ENCODE data around the gene LTO1.

LTO1 gene

DNA sequence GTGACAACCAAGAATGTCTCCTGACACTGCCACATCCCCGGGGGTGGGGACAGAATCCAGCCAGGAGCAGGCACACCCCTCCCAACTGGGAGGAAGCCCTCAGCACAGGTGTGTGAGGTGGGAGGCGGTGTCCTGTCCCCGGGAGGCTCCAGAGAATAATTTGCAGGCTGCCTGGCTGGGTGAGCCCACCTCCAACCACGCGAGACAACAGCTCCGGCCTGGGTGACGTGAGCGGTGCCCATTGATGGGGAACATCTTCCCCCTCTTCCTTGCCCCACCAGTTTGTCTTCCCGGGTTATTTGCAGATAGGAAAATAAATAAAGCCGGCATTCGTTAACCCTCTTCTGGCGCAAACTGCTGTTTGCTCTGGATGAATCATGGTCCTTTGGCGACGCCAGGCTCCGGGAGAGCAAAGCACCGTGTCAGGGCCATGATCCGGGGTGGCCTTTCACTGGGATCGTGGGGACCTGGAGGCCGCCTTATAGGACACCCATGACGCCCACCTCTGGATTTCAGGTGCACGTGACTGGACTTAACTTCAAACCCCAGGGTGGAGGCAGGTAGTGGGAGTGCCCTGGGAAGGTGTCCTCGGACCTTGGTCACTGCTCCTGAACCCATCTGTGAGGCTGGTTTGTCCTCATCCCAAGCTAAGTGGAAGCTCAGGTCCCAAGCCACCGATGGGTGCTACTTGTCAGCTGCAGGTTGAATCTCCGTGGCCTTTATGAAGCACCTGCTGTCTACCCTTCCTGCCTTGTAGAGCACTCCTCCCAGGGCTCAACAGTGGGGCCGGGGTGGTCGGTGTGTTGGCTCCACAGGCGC lies 20.3 kb downstream of the LTO1 start:
- peak in 1 of 2 donors; percentile 57 for DNase-seq (ENCODE audit: low read depth in 2 of 2)
- H3K4me3 ChIP-seq (replicated peaks in 1 of 2; ENCODE audit: low read depth in 2 of 2, low read length in 2 of 2), result no peak overlapping the region
- no peak for TF ChIP-seq CTCF (IDR thresholded peaks at IDR 0.05; ENCODE audit: low read depth, low read length)

DNA sequence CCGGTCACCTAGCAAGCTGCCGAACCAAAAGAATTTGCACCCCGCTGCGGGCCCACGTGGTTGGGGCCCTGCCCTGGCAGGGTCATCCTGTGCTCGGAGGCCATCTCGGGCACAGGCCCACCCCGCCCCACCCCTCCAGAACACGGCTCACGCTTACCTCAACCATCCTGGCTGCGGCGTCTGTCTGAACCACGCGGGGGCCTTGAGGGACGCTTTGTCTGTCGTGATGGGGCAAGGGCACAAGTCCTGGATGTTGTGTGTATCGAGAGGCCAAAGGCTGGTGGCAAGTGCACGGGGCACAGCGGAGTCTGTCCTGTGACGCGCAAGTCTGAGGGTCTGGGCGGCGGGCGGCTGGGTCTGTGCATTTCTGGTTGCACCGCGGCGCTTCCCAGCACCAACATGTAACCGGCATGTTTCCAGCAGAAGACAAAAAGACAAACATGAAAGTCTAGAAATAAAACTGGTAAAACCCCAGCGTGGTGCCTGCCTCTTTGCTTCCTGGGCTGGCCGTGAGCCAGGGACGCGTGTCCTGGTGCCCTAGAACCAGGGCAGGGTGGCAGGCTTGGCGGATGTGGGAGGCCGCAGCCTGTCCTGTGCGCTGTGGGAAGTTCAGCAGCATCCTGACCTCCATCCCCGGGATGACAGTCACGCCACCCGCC lies 21.0 kb downstream of the LTO1 start:
- peak in 1 of 2 donors; percentile 17 for DNase-seq (ENCODE audit: low read depth in 2 of 2)
- no peak overlapping the region for H3K4me3 ChIP-seq (replicated peaks in 1 of 2; ENCODE audit: low read depth in 2 of 2, low read length in 2 of 2)
- TF ChIP-seq CTCF (IDR thresholded peaks at IDR 0.05; ENCODE audit: low read depth, low read length), result no peak

- TF ChIP-seq CTCF (IDR thresholded peaks at IDR 0.05; ENCODE audit: low read depth, low read length), result no peak
These were observed 21.7 kb downstream of the LTO1 start for GRCh38 chr11:69653406-69653960.

GRCh38 chr11:69652999-69653398 lies 22.2 kb downstream of the LTO1 start:
- no peak for DNase-seq (ENCODE audit: low read depth in 2 of 2)
- TF ChIP-seq CTCF (IDR thresholded peaks at IDR 0.05; ENCODE audit: low read depth, low read length), result no peak

More at GRCh38 chr11:69653406-69653960, 21.7 kb downstream of the LTO1 start:
- DNase-seq (ENCODE audit: low read depth in 2 of 2), result peak in 1 of 2 donors; percentile 29
- H3K4me3 ChIP-seq (replicated peaks in 1 of 2; ENCODE audit: low read depth in 2 of 2, low read length in 2 of 2), result no peak overlapping the region

GRCh38 chr11:69651834-69652620 lies 23.1 kb downstream of the LTO1 start:
- no peak for DNase-seq (ENCODE audit: low read depth in 2 of 2)

More at GRCh38 chr11:69652999-69653398, 22.2 kb downstream of the LTO1 start:
- H3K4me3 ChIP-seq (replicated peaks in 1 of 2; ENCODE audit: low read depth in 2 of 2, low read length in 2 of 2), result no peak overlapping the region

More at GRCh38 chr11:69651834-69652620, 23.1 kb downstream of the LTO1 start:
- no peak overlapping the region for H3K4me3 ChIP-seq (replicated peaks in 1 of 2; ENCODE audit: low read depth in 2 of 2, low read length in 2 of 2)
- TF ChIP-seq CTCF (IDR thresholded peaks at IDR 0.05; ENCODE audit: low read depth, low read length), result no peak
